Right ventricle myocardium inferior (tissue), 1 donor: Measurements from ENCODE around the gene GPA33. TPM values are rescaled to one million over a fixed set of nuclear protein-coding genes. Genes with fewer than 3 reads are reported as not detected.
A peak's percentile ranks its signal among the peaks of the same experiment; 100 is the strongest.
"Not testable (repeated sequence)": the region's sequence is repeated elsewhere in the genome, so short reads cannot be mapped to it uniquely, and the experiment has no call there.

Experiments
- ATAC-seq: fragments of 200-7000 bp; cut with Tn5 transposase; one replicate; pipeline ENCODE4 v1.9.1; 2020; ENCODE audit warnings: mild to moderate bottlenecking, moderate library complexity
- DNase-seq: peaks from one replicate; pipeline ENCODE4 v3.0.0; 2021; ENCODE audit errors: missing footprints
- intact Hi-C: fragments of 100-400 bp; cut with DNase I; formaldehyde crosslinking; loops from one replicate; pipeline ENCODE4 v1.11.0; 2022
- total RNA-seq: library from RNA; stranded (reverse); fragmentation: NEBNext Ultra II Directional; extraction: Animal tissue kit (Norgen Biotek cat#: 25700); gene quantifications from one replicate; pipeline ENCODE4 v1.2.1, GENCODE V29; 2021
- donor health status: DM: no; HTN: yes; CAD: no; lungs with severe emphysema.

GPA33 gene
- total RNA-seq, 1 donor from 2014 or later, result 0.62 TPM

DNA sequence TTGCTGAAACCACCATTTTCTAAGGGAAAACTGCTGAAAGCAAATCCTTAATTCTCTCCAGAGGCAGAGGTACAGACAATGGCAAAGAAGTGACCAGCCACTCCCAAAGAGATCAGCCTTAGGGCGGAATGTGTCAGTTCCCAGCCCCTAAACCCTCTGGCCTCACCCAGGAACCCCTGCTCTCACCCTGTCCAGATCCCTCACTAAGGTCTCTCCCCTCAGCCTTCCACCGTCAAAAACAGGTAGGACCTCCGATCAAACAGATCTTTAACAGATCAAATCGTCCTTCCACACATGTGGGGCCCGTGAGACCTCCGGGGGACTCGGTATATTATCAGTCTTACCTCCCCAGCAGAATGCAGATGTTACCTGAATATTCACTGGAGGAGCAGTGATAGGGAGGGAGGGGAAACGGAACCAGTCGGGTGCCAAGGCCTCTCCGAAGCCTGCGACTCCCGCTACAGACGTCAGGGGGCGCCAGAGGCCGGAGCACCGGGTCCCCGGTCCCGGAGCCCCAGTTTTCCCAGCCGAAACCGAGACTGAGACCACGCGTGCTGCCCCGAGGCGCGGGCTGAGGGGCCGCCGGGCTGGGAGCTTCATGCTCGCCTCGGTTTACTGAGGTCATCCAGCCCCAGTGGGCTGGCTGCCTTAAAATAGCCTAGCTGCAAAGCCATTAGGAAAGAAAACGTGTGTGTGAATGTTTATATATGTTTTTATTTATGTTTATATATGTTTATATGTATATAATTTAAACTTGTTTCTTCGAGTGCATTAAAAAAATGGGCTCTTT, 23.6 kb downstream of the GPA33 start:
- DNase-seq (peak; percentile 86), ATAC-seq (peak; percentile 84)
- intact Hi-C loops, result loop anchor here (1.0 to 5.0 kb wide), 4 partner anchors 56 to 466 kb away; partner anchors contain the start of gene POU2F1

DNA sequence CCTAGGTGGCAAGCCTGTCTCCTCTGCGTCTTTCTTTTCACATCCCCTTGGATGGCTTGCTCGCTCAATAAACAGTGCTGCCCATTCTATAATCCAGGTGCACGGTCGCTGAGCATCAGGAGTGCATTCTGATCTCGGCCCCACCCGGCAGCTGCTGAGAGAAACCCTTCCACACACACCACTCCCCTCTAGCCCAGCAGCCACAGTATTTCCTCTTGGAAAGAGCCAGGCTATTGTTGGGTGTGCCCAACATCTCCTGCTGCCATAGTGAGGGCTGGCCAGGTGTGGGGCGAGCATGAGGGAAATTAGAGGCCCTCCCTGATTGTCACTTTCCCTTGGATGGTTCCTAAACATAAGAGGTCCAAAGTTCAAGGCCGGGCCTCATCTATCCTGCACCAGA, 24.7 kb downstream of the GPA33 start:
- no peak for ATAC-seq
- DNase-seq, result no peak
- intact Hi-C loops, result loop anchor here (5.0 kb wide), 2 partner anchors 57 to 467 kb away; no protein-coding TSS in a partner anchor

DNA sequence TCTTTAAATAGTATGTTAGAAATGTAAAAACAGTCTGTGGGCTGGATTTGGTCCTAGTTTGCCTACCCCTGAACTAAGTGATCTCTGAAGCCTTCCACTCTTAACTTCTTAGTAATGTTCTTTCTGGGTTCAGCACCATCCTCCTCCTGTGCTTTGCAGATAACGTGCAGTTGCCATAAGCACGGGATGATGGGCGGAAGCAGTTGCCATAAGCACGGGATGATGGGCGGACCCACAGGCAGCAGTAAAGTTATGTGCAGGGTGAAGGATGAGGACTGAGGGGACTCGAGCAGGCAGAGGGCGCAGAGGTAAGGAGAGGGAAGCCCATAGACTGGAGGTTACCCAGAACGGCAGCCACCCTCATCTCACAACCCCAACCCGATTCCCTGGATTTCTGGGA, 25.6 kb downstream of the GPA33 start:
- intact Hi-C loops, result loop anchor here (5.0 kb wide), 2 partner anchors 58 to 468 kb away; no protein-coding TSS in a partner anchor
- no peak for DNase-seq
- ATAC-seq, result no peak

DNA sequence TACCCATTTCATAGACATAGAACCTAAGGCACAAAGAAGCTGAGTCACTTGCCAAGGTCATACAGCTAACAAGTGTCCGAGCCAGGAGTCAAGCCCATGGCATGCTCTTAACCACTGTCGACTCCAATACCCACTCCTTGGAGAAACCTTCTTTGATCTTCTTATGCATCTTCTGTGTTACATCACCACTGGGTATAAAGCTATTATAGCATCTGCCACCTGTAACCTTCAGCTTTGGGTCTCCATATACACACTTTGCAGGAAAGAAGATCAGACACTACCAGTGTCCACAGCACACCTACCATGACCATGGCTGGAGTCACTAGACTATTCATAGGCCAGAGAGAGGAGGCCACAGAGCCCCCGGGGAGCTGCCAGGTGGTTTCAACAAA, 29.1 kb downstream of the GPA33 start:
- DNase-seq (no peak), ATAC-seq (no peak)
- intact Hi-C loops, result no loop called here

DNA sequence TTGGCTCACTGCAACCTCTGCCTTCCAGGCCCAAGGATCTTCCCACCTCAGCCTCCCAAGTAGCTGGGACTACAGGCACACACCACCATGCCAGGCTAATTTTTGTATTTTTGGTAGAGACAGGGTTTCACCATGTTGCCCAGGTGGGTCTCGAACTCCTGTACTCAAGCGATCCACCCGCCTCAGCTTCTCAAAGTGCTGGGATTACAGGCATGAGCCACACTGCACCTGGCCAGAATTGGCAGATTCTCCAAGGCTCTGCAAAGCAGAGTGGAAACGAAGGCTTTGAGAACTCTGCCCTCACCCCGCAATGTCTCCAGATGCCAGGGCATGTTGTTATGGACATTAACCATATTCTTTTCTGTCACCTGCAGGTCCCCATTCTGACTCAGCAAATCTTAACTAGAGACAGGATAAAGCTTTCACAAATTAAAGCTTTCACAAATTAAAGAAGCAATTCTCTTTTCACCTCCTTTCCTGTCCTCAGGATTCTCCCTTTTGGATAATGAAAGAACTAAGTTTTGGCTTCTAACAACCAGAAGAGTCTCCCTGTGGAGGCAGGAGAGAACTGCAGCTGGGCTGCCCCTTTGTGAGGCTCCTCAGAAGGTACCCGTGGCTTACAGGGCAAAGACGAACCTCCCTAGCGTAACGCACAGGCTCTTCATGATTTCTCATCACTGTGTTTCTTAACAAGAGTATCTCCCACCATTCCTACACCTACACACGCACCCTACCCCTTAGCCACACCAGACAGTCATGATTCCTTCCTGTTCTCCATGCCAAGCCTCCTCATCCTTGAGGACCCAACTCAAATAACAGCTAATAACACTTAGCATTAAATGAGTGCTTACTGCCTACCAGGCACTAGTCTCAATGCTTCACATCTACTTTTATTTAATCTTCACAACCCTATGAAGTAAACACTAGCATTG, 29.8 kb downstream of the GPA33 start:
- no peak for DNase-seq
- no peak for ATAC-seq
- intact Hi-C loops, result loop anchor here (1.0 kb wide), 1 partner anchor 175 kb away; no protein-coding TSS in a partner anchor

DNA sequence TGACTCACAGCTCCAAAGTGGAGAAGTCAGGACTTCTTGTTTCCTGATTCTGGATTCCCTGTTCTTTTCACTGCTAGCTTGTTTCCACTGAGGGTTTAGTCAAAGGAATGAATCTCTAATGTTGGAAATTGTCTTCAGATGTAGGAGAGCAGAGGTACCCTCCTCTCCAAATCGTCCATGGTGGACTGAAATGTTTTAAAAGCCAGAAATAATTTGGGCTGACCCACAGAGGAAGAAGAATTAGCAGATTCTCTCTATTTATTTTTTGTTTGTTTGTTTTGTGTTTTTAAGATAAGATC, 30.4 kb downstream of the GPA33 start:
- intact Hi-C loops, result loop anchor here (1.0 kb wide), 1 partner anchor 174 kb away; no protein-coding TSS in a partner anchor
- DNase-seq (no peak), ATAC-seq (no peak)

DNA sequence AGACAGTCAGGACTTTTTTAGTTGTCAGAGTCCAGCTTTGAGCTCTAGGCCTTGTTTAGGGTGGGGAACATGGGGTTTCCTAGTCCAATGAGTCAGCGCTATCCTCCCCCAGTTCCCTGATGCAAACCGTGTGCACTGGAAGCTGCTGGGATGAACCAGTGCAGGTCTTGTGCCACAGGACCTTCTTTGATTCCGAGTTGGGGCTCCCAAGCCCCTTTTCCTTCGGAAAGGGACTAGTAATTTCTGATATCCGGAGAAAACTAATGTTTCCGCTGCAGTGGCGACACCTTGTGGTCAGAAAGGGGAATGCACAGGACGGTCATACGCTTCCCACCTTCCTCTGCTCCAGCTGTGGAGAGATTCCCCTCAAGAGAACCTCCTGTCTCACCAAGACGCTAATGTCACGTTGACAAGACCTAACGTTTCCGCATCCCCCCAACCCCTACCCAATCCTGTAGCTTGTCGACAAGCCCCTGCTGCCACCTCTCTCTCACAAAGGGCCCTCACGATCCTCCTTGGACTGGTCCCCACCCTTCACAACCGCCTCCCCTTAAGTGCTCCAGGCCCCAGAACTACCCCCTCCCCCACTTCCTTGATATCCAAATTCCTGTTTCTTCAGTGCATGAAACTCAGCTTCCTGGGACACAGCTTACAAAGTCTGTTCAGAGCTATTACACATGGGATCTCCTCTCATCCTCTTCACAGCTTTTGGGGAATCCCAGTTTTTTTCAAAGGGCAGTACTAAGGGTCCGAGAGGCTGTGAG, 30.9 kb downstream of the GPA33 start:
- ATAC-seq (peak; percentile 55), DNase-seq (no peak)
- intact Hi-C loops, result no loop called here

DNA sequence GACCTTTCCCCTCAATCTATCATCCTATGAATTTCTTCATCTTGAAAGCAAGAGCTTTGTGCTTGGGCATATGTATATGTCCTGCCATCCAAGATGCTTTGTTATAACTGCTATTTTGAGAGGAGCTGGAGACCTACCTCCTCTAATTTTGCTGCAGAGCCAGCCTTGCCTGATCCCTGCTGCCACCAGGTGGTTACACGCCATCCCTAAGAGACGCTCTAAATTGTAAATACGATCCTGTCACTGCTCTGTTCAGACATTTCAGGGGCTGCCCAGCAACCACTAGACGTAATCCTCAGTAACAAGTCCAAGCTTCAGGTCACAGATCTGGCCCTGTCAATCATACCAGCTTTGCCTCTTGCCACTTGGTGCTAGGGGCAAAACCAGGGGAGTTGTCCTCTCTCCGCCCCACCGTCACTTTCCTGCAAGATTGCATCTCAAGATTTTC, 32.9 kb downstream of the GPA33 start:
- DNase-seq (no peak), ATAC-seq (peak; percentile 67)
- intact Hi-C loops, result loop anchor here (1.0 to 2.0 kb wide), 3 partner anchors 82 to 173 kb away; partner anchors contain the start of gene ILDR2

DNA sequence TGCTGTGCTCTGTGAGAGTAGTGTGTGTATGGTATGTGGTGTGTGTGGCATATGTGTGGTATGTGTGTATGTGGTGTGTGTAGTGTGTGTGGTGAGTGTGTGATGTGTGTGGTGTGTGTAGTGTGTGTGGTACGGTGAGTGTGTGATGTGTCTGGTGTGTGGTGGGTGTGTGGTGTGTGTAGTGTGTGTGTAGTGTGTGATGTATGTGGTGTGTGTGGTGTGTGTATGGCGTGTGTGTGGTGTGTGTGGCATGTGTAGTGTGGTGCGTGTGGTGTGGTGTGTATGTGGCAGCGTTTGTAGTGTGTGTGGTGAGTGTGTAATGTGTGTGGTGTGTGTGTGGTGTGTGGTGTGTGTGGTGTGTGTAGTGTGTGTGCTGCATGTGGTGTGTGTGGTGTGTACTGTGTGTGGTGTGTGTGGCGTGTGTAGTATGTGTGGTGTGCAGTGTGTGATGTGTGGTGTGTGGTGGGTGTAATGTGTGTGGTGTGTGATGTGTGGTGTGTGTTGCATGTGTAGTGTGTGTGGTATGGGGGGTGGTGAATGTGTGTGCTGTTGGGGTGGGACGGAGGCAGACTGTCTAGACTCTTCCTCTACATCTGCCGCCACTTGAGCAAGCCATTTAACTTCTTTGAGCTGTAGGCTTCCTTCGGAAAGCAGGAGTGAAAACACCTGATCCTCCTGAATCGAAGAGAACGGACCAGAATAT, 33.5 kb downstream of the GPA33 start:
- intact Hi-C loops, result loop anchor here (1.0 to 2.0 kb wide), 3 partner anchors 82 to 172 kb away; partner anchors contain the start of gene ILDR2
- no peak for ATAC-seq
- DNase-seq, result no peak

DNA sequence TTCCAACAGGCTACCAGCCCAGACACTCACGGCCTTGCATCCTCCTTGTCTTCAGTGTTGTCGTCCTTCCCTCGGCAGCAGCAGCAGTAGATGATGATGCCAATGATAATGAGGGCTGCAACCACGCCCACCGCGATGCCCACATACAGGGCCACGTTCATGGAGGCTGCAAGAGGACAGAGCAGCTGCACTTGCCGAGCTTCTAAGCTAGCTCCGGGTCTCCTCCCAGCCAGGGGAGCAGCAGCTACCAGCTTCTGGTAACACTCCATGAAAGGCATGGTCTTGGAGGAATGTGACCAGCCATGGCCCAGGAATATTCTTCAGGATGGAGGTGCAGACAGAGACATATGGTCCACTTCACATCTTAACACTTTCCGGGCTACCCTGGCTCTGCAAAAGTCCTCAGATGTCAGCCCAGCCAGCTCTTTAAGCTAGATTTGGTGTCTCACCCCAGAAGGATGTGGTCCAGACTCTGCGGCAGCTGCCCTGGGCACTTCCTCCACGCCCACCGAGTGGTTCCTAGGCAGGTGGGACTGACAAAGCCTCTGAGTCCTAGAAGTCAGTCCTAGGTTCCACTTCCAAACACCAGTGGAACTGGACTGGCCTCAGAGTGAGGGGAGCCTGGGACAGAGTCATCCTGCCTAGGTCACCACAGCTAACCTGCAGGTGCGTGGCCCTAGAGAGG, 35.1 kb downstream of the GPA33 start:
- no peak for ATAC-seq
- intact Hi-C loops, result no loop called here

DNA sequence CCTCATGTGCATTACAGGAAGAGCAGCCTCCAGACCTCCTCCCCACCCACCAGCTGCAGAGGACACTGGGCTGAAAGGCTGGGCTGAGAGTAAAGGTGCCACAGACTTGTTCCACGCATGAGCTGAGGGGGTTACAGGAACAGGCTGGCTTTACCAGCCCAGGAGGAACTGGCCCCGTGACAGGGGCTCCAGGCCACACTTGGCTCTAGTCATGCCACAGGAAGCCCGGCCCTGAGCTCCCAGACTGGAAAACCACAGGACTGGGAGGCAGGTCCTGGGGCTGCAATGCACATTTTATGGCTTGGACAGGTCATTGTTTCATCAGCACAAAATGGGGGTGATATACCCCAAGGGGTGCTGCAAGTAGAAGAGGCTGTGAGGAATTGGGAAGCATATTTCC, 35.6 kb downstream of the GPA33 start:
- DNase-seq, result no peak
- intact Hi-C loops, result no loop called here
- no peak for ATAC-seq

More for the DNA sequence above, 35.1 kb downstream of the GPA33 start:
- DNase-seq, result no peak

DNA sequence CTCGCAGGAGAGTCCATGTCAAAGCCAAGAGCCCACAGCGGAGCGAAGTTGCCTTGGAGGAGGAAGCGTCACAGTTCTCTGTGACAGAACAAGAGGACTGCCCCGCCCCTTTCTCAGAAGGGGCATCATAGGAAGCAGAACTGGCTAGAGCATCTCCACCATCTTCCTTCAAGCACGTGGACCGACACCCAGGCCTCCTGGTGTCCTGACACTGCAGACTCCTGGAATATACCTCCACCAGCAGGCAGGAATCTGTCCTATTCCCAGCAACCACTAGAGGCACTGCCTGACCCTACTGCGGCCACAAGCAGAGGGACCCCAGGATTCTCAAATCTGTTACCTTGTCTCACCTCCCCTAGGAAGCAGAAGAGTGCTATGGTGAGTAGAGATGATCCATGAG, 37.8 kb downstream of the GPA33 start:
- intact Hi-C loops, result no loop called here
- ATAC-seq, result peak; percentile 27
- DNase-seq, result no peak

DNA sequence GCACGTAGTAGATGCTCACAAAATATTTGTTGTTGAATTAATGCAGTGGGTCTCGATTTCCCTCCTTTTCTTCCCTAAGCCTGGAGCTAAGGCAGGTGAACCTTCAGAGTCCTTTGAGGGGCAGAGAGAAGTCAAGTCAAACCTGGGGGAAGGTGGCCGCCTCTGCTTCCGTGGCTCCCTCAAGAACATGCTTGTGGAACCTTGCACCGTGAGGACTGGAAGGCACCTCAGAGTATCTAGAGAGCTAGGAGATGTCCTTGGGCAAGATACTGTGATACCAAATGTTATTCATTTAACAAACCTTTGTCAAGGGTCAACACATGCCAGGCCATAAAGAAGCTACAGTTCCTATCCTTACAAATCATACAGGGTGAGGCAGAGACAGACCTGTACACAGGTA, 38.3 kb downstream of the GPA33 start:
- intact Hi-C loops, result no loop called here
- no peak for DNase-seq
- ATAC-seq, result no peak

DNA sequence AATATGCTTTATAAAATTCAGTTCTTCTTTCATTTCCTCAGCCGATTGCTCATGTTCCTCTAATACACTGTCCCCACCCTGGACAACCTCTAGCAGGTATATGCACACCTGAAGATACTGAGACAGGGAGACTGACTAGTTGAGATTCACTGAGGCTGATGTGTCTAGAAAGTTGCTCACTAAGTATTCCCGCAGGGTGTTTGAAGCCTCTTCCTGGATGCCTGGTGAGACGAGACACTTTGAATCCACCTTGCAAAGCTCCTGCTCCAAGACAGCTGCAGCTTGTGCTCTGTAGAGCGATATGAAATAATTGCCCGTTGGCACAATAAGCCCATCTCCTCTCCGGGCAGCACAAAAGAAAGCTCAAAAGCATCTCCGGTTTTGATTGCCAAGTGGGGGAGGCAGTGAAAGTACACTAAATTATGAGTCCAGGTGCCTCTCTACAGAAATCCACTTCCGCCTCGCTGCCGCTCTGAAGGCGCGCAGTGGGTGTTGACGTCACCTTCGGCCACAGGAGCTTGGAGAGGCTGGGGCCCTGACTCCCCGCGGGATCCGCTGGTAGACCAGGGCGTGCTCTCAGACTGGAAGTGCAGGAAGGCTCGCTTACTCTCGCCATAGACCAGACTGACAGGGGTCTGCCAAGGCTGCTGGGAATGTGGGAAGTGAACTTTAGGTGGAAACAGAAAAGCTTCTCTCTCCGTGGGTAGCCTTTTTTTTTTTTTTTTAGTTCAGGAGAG, 46.3 kb downstream of the GPA33 start:
- DNase-seq, result peak; percentile 80
- intact Hi-C loops, result no loop called here
- ATAC-seq, result peak; percentile 74

DNA sequence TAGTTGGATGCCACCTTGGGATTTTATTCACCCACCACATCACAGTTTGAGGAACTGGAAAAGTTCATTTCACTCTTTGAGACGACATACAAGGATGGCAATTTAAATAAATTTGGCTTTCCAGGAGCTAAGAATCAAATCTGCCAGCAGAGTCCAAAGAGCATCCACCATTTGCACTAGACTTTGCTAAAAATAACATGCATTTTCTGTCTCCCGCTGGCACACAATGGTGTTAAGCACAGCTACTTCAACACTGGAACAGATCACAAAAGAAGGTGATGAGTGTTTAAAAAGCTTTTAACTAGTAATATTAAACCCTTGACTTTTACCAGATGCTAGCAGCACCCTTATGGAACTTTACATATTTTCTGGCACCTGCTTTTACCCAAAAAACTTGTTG, 56.5 kb downstream of the GPA33 start:
- ATAC-seq, result peak; percentile 62
- DNase-seq, result no peak
- intact Hi-C loops, result no loop called here

DNA sequence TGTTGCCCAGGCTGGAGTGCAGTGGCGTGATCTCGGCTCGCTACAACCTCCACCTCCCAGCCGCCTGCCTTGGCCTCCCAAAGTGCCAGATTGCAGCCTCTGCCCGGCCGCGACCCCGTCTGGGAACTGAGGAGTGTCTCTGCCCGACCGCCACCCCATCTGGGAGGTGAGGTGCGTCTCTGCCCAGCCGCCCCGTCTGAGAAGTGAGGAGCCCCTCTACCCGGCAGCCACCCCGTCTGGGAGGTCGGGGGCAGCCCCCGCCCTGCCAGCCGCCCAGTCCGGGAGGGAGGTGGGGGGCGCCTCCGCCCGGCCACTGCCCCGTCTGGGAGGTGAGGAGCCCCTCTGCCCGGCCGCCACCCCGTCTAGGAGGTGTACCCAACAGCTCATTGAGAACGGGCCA, 60.6 kb downstream of the GPA33 start:
- DNase-seq, intact Hi-C loops, ATAC-seq: not testable (repeated sequence)

DNA sequence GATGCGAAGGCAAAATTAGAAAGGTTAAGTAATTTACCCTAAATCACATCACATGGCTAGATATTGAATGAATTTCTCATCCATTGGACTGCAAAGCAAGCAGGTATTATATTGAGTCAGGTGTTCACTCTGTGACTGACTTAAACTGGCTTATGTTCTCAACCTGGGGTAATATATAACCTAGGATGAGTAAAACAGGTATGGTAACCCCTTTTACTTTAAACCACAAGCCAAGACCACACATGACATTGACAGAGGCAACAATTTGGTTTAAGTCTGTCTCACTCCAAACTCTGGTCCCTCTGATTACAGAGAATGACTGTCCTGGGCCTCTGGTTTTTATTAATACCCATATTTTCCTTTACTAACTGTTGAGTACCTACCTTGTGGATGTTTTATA, 67.8 kb downstream of the GPA33 start:
- DNase-seq, result no peak
- intact Hi-C loops, result no loop called here
- ATAC-seq, result no peak
